Peyer's patch (tissue), 4 donors: ENCODE measurements around the gene USP37. TPM values are rescaled to one million over a fixed set of nuclear protein-coding genes. Genes with fewer than 3 reads are reported as not detected.

ENCODE experiments used
- DNase-seq, 3 donors: peaks; one replicate each; pipeline ENCODE4 v3.0.0-alpha.2; 2017 to 2019
- H3K27ac ChIP-seq, 4 donors: fragments of 200-600 bp; sonication (generic); one replicate each; pipeline ENCODE4 v1.5.1; 2016 to 2019
- H3K27me3 ChIP-seq, 2 donors: fragments of 200-600 bp; sonication (generic); one replicate each; pipeline ENCODE4 v1.5.1; 2019
- H3K36me3 ChIP-seq, 3 donors: fragments of 200-600 bp; sonication (generic); one replicate each; pipeline ENCODE4 v1.5.1; 2016 to 2019
- H3K4me1 ChIP-seq, 4 donors: fragments of 200-600 bp; sonication (generic); one replicate each; pipeline ENCODE4 v1.5.1; 2016 to 2019
- H3K4me3 ChIP-seq, 4 donors: fragments of 200-600 bp; sonication (generic); 1 replicate in 3 of 4; 2 replicates in 1 of 4; pipeline ENCODE4 v1.5.1; 2016 to 2019; ENCODE audit warnings: mild to moderate bottlenecking in 1 of 4
- H3K9me3 ChIP-seq, 4 donors: fragments of 200-600 bp; sonication (generic); one replicate each; pipeline ENCODE4 v1.5.1; 2016 to 2019; ENCODE audit warnings: mild to moderate bottlenecking in 1 of 4
- POLR2A ChIP-seq, 2 donors: fragments of 450-650 bp; IDR thresholded peaks; one replicate each; pipeline ENCODE4 v1.5.1; 2017; ENCODE audit warnings: antibody characterized with exemption in 2 of 2, mild to moderate bottlenecking in 2 of 2, moderate library complexity in 2 of 2
- total RNA-seq, 4 donors: library from RNA; depleted of rRNA; stranded (reverse); fragments of >200 nt; gene quantifications; one replicate each; pipeline ENCODE4 v1.1.0, GENCODE V29; 2016
- TF ChIP-seq, protein P1 (sequence below), 6 experiments: fragments of 450-650 bp in 4 of 6; fragments of 200-600 bp in 2 of 6; sonication (generic) in 1 of 6; IDR thresholded peaks; one replicate each; pipeline ENCODE4 v1.5.1; 2017 to 2019; ENCODE audit warnings: antibody characterized with exemption in 6 of 6, mild to moderate bottlenecking in 3 of 6, moderate library complexity in 1 of 6

Gene USP37
- total RNA-seq, 4 donors from 2014 or later, result 12.6 to 44.6 (median 21.8) TPM

DNA sequence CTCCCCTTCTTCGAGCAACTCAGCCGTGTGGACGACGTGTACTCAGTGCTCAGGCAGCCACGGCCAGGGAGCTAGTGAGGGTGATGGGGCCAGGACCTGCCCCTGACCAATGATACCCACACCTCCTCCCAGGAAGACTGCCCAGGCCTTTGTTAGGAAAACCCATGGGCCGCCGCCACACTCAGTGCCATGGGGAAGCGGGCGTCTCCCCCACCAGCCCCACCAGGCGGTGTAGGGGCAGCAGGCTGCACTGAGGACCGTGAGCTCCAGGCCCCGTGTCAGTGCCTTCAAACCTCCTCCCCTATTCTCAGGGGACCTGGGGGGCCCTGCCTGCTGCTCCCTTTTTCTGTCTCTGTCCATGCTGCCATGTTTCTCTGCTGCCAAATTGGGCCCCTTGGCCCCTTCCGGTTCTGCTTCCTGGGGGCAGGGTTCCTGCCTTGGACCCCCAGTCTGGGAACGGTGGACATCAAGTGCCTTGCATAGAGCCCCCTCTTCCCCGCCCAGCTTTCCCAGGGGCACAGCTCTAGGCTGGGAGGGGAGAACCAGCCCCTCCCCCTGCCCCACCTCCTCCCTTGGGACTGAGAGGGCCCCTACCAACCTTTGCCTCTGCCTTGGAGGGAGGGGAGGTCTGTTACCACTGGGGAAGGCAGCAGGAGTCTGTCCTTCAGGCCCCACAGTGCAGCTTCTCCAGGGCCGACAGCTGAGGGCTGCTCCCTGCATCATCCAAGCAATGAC, 163.6 kb downstream of the USP37 start:
- H3K4me3 ChIP-seq, result no peak overlapping the region
- no peak for DNase-seq
- no peak for TF ChIP-seq POLR2A (IDR thresholded peaks at IDR 0.05)
- TF ChIP-seq, protein P1, sequence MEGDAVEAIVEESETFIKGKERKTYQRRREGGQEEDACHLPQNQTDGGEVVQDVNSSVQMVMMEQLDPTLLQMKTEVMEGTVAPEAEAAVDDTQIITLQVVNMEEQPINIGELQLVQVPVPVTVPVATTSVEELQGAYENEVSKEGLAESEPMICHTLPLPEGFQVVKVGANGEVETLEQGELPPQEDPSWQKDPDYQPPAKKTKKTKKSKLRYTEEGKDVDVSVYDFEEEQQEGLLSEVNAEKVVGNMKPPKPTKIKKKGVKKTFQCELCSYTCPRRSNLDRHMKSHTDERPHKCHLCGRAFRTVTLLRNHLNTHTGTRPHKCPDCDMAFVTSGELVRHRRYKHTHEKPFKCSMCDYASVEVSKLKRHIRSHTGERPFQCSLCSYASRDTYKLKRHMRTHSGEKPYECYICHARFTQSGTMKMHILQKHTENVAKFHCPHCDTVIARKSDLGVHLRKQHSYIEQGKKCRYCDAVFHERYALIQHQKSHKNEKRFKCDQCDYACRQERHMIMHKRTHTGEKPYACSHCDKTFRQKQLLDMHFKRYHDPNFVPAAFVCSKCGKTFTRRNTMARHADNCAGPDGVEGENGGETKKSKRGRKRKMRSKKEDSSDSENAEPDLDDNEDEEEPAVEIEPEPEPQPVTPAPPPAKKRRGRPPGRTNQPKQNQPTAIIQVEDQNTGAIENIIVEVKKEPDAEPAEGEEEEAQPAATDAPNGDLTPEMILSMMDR (IDR thresholded peaks at IDR 0.05), result no peak
- peaks cover 8 to 56% (median 30%) of the 10 kb centered on the region in 4 donors for H3K4me1 ChIP-seq
- H3K27ac ChIP-seq, result peak overlapping the region in 3 of 4 donors; percentile 79 to 91 (median 91)
- H3K27me3 ChIP-seq, result no peaks in the 10 kb centered on the region
- H3K36me3 ChIP-seq, result peaks cover 0 to 39% (median 0%) of the 10 kb centered on the region in 3 donors
- no peaks in the 10 kb centered on the region for H3K9me3 ChIP-seq

DNA sequence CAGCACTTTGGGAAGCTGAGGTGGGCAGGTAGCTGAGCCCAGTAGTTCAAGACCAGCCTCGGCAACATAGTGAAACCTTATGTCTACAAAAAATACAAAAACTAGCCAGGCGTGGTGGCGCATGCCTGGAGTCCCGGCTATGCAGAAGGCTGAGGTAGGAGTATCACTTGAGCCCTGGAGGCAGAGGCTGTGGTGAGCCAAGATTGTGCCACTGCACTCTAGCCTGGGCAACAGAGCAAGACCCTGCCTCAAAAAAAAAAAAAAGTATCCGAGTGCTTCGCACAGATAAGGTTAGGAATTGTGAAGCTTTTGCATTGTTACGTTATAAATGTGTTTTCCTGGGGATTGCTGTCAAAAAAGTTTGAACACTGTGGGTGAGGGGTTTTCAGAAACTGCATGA, 164.3 kb downstream of the USP37 start:
- no peaks in the 10 kb centered on the region for H3K9me3 ChIP-seq
- H3K36me3 ChIP-seq, result peaks cover 0 to 39% (median 0%) of the 10 kb centered on the region in 3 donors
- no peak overlapping the region for H3K4me3 ChIP-seq
- H3K27ac ChIP-seq, result no peak overlapping the region
- H3K27me3 ChIP-seq, result no peaks in the 10 kb centered on the region
- no peak for DNase-seq
- TF ChIP-seq, protein P1 (IDR thresholded peaks at IDR 0.05), result no peak
- no peak for TF ChIP-seq POLR2A (IDR thresholded peaks at IDR 0.05)
- H3K4me1 ChIP-seq, result peaks cover 8 to 56% (median 30%) of the 10 kb centered on the region in 4 donors

DNA sequence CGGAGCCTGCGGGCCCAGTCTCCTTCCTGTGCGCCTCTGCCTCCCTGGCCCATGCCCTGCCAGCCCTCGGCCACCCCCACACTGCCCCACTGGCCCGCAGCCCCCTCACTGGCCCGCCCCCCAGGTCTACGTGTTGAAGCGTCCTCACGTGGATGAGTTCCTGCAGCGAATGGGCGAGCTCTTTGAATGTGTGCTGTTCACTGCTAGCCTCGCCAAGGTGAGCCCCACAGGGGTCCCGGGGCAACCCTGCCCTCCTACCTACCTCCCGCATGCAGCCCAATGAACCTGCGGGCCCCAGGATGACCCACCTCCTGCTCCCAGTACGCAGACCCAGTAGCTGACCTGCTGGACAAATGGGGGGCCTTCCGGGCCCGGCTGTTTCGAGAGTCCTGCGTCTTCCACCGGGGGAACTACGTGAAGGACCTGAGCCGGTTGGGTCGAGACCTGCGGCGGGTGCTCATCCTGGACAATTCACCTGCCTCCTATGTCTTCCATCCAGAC, 165.2 kb downstream of the USP37 start:
- Histone ChIP-seq H3K4me3 (no peak overlapping the region), H3K27ac (peak overlapping the region in 1 of 4 donors; percentile 97), H3K27me3 (no peaks in the 10 kb centered on the region), H3K36me3 (peaks cover 0 to 39% (median 0%) of the 10 kb centered on the region in 3 donors), H3K9me3 (no peaks in the 10 kb centered on the region), H3K4me1 (peaks cover 8 to 55% (median 32%) of the 10 kb centered on the region in 4 donors)
- no peak for DNase-seq
- no peak for TF ChIP-seq POLR2A (IDR thresholded peaks at IDR 0.05)
- TF ChIP-seq, protein P1 (IDR thresholded peaks at IDR 0.05), result no peak

DNA sequence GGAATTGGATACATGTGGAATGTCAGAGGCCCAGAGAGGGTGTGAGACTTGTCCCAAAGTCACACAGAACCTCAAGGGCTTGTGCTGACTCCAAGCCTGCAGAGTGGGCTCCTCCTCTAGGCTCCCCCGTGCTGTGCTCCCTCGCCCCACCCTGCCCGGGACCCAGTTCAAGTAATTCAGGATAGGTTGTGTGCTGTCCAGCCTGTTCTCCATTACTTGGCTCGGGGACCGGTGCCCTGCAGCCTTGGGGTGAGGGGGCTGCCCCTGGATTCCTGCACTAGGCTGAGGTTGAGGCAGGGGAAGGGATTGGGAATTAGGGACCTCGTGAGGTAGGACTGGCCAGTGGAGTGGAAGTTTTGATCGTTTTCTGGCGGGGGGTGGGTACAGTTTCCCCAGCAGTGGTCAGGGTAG, 165.7 kb downstream of the USP37 start:
- H3K9me3 ChIP-seq, result no peaks in the 10 kb centered on the region
- peak overlapping the region in 1 of 4 donors; percentile 97 for H3K27ac ChIP-seq
- peaks cover 0 to 39% (median 0%) of the 10 kb centered on the region in 3 donors for H3K36me3 ChIP-seq
- H3K4me3 ChIP-seq, result peak overlapping the region in 1 of 4 donors; percentile 75
- no peaks in the 10 kb centered on the region for H3K27me3 ChIP-seq
- no peak for DNase-seq
- TF ChIP-seq POLR2A (IDR thresholded peaks at IDR 0.05), result no peak
- TF ChIP-seq, protein P1 (IDR thresholded peaks at IDR 0.05), result no peak
- peaks cover 8 to 55% (median 35%) of the 10 kb centered on the region in 4 donors for H3K4me1 ChIP-seq

DNA sequence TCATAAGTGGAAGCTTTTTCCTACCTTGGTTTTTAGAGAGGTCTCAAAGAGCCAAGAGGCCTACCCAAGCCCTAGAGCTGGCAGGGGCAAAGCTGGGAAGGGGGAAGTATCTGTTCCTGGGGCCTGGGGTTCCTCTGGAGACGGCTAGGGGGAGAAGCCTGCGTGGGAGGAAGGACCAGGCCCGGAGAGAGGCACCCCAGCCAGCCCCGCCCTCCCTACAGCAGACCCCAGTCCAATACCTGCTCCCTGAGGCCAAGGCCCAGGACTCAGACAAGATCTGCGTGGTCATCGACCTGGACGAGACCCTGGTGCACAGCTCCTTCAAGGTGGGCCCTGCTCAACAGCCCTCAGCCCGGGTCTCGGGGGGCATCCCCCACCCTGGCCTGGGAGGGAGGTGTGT, 166.3 kb downstream of the USP37 start:
- DNase-seq, result no peak
- H3K9me3 ChIP-seq, result no peaks in the 10 kb centered on the region
- H3K36me3 ChIP-seq, result peaks cover 0 to 39% (median 0%) of the 10 kb centered on the region in 3 donors
- H3K27ac ChIP-seq, result peak overlapping the region in 3 of 4 donors; percentile 95 to 98 (median 97)
- H3K27me3 ChIP-seq, result no peaks in the 10 kb centered on the region
- TF ChIP-seq POLR2A (IDR thresholded peaks at IDR 0.05), result no peak
- TF ChIP-seq, protein P1 (IDR thresholded peaks at IDR 0.05), result no peak
- H3K4me3 ChIP-seq, result peak overlapping the region in 2 of 4 donors; percentile 75 to 88
- peaks cover 7 to 54% (median 32%) of the 10 kb centered on the region in 4 donors for H3K4me1 ChIP-seq
